OCI-LY1 (cell line): Measurements from ENCODE around the gene FAM193B.

Experiments
- H2AFZ ChIP-seq: fragments of 200-600 bp; sonication (generic), shearing (Covaris generic); 2 replicates; pipeline ENCODE4 v1.6.0; 2014; ENCODE audit warnings: antibody characterized with exemption, mild to moderate bottlenecking, low read length
- H3F3A ChIP-seq: fragments of 200-600 bp; sonication (generic), shearing (Covaris generic); 2 replicates; pipeline ENCODE4 v1.6.0; 2014; ENCODE audit warnings: mild to moderate bottlenecking, antibody characterized with exemption, low read length, moderate library complexity; ENCODE audit not compliant: insufficient read depth
- H3K27ac ChIP-seq: fragments of 200-600 bp; sonication (generic); 2 replicates; pipeline ENCODE4 v1.5.1; 2014; ENCODE audit warnings: low read length, mixed run types, mild to moderate bottlenecking, low read depth; ENCODE audit not compliant: poor library complexity, severe bottlenecking
- H3K27me3 ChIP-seq: fragments of 200-600 bp; sonication (generic); 2 replicates; pipeline ENCODE4 v1.6.0; 2014; ENCODE audit warnings: antibody characterized with exemption, mild to moderate bottlenecking, low read length, moderate library complexity; ENCODE audit not compliant: insufficient read depth
- H3K36me3 ChIP-seq: fragments of 200-600 bp; sonication (generic); 2 replicates; pipeline ENCODE4 v1.6.1; 2014; ENCODE audit warnings: mild to moderate bottlenecking, antibody characterized with exemption, low read length, moderate library complexity, mixed read lengths; ENCODE audit not compliant: insufficient read depth
- H3K4me1 ChIP-seq: fragments of 200-600 bp; sonication (generic); 2 replicates; pipeline ENCODE4 v1.5.1; 2014; ENCODE audit warnings: mild to moderate bottlenecking, low read length, moderate library complexity; ENCODE audit not compliant: insufficient read depth, severe bottlenecking
- H3K4me2 ChIP-seq: fragments of 200-600 bp; sonication (generic), shearing (Covaris generic); 2 replicates; pipeline ENCODE4 v1.6.1; 2014; ENCODE audit warnings: low read length
- H3K4me3 ChIP-seq: fragments of 200-600 bp; sonication (generic); 2 replicates; pipeline ENCODE4 v1.5.1; 2014; ENCODE audit warnings: low read length, low read depth, mild to moderate bottlenecking, mixed read lengths; ENCODE audit not compliant: poor library complexity, severe bottlenecking
- H3K79me2 ChIP-seq: fragments of 200-600 bp; shearing (Covaris generic); 2 replicates; pipeline ENCODE4 v1.6.1; 2016; ENCODE audit warnings: mixed run types, low read length, mixed read lengths; ENCODE audit not compliant: insufficient read depth
- H3K9ac ChIP-seq: fragments of 200-600 bp; sonication (generic), shearing (Covaris generic); 2 replicates; pipeline ENCODE4 v1.6.1; 2014; ENCODE audit warnings: mild to moderate bottlenecking, low read length, mixed read lengths
- H3K9me2 ChIP-seq: fragments of 200-600 bp; sonication (generic), shearing (Covaris generic); 2 replicates; pipeline ENCODE4 v1.6.1; 2014; ENCODE audit warnings: low read depth, mild to moderate bottlenecking, low read length, mixed read lengths
- H3K9me3 ChIP-seq: fragments of 200-600 bp; shearing (Covaris generic); 2 replicates; pipeline ENCODE4 v1.6.1; 2014; ENCODE audit warnings: low read length, mixed read lengths
- H4K20me1 ChIP-seq: fragments of 200-600 bp; sonication (generic), shearing (Covaris generic); 2 replicates; pipeline ENCODE4 v1.6.0; 2016; ENCODE audit warnings: mild to moderate bottlenecking, low read length; ENCODE audit not compliant: insufficient read depth
- EZH2 ChIP-seq: fragments of 200-600 bp; sonication (generic), shearing (Covaris generic); IDR thresholded peaks from 2 replicates; pipeline ENCODE4 v1.8.0; 2017; ENCODE audit warnings: borderline replicate concordance, mixed run types, mild to moderate bottlenecking, antibody characterized with exemption, low read length, moderate library complexity, mixed read lengths
- TF ChIP-seq, protein P1 (sequence below): fragments of 200-600 bp; sonication (generic), shearing (Covaris generic); IDR thresholded peaks from 2 replicates; pipeline ENCODE4 v1.5.1; 2017; ENCODE audit warnings: mild to moderate bottlenecking, antibody characterized with exemption, low read length, moderate library complexity, mixed read lengths

FAM193B gene

GRCh38 chr5:177482359-177482795 lies 72.0 kb downstream of the FAM193B start:
- H3K4me1 ChIP-seq, result peaks cover 23% of the 10 kb centered on the region
- peaks cover 4% of the 10 kb centered on the region for H3K36me3 ChIP-seq
- no peaks in the 10 kb centered on the region for H3K9me2 ChIP-seq
- no peak overlapping the region for H3K4me3 ChIP-seq
- H3K27me3 ChIP-seq, result no peaks in the 10 kb centered on the region
- H3K79me2 ChIP-seq, result no peaks in the 10 kb centered on the region
- no peak overlapping the region for H2AFZ ChIP-seq
- no peak overlapping the region for H3K27ac ChIP-seq
- H4K20me1 ChIP-seq, result no peaks in the 10 kb centered on the region
- H3K9me3 ChIP-seq, result no peaks in the 10 kb centered on the region
- no peak overlapping the region for H3K9ac ChIP-seq
- H3K4me2 ChIP-seq, result no peak overlapping the region
- no peak for TF ChIP-seq EZH2
- TF ChIP-seq, protein P1, sequence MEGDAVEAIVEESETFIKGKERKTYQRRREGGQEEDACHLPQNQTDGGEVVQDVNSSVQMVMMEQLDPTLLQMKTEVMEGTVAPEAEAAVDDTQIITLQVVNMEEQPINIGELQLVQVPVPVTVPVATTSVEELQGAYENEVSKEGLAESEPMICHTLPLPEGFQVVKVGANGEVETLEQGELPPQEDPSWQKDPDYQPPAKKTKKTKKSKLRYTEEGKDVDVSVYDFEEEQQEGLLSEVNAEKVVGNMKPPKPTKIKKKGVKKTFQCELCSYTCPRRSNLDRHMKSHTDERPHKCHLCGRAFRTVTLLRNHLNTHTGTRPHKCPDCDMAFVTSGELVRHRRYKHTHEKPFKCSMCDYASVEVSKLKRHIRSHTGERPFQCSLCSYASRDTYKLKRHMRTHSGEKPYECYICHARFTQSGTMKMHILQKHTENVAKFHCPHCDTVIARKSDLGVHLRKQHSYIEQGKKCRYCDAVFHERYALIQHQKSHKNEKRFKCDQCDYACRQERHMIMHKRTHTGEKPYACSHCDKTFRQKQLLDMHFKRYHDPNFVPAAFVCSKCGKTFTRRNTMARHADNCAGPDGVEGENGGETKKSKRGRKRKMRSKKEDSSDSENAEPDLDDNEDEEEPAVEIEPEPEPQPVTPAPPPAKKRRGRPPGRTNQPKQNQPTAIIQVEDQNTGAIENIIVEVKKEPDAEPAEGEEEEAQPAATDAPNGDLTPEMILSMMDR, result no peak
- no peaks in the 10 kb centered on the region for H3F3A ChIP-seq

- H3K27me3 ChIP-seq, result no peaks in the 10 kb centered on the region
- peak overlapping the region; percentile 72 for H3K27ac ChIP-seq
- H3K4me3 ChIP-seq, result no peak overlapping the region
- no peak overlapping the region for H3K4me2 ChIP-seq
- H4K20me1 ChIP-seq, result no peaks in the 10 kb centered on the region
- no peaks in the 10 kb centered on the region for H3K79me2 ChIP-seq
- no peaks in the 10 kb centered on the region for H3K36me3 ChIP-seq
- H3K9ac ChIP-seq, result no peak overlapping the region; the same call in 1 of the 2 replicates
- no peaks in the 10 kb centered on the region for H3F3A ChIP-seq
- TF ChIP-seq, protein P1, result no peak
- no peak for TF ChIP-seq EZH2
- no peak overlapping the region for H2AFZ ChIP-seq
- H3K9me2 ChIP-seq, result no peaks in the 10 kb centered on the region
- H3K9me3 ChIP-seq, result no peaks in the 10 kb centered on the region
- peaks cover 23% of the 10 kb centered on the region for H3K4me1 ChIP-seq
Observed at GRCh38 chr5:177479774-177480173, 74.6 kb downstream of the FAM193B start.

GRCh38 chr5:177478711-177479646 lies 75.4 kb downstream of the FAM193B start:
- H3K4me3 ChIP-seq, result no peak overlapping the region
- TF ChIP-seq, protein P1, result no peak
- no peak for TF ChIP-seq EZH2
- no peaks in the 10 kb centered on the region for H3F3A ChIP-seq
- H3K9me2 ChIP-seq, result no peaks in the 10 kb centered on the region
- H4K20me1 ChIP-seq, result no peaks in the 10 kb centered on the region
- peak overlapping the region; percentile 72 for H3K27ac ChIP-seq
- no peak overlapping the region for H2AFZ ChIP-seq
- no peaks in the 10 kb centered on the region for H3K36me3 ChIP-seq
- no peaks in the 10 kb centered on the region for H3K79me2 ChIP-seq
- no peaks in the 10 kb centered on the region for H3K9me3 ChIP-seq
- no peaks in the 10 kb centered on the region for H3K27me3 ChIP-seq
- H3K4me1 ChIP-seq, result peaks cover 23% of the 10 kb centered on the region
- H3K9ac ChIP-seq, result peak overlapping the region; percentile 26; the same call in 1 of the 2 replicates
- H3K4me2 ChIP-seq, result no peak overlapping the region; the same call in 1 of the 2 replicates
